Upper lobe of left lung (tissue), 6 donors: ENCODE measurements around the gene SRGAP3. TPM values are rescaled to one million over a fixed set of nuclear protein-coding genes. Genes with fewer than 3 reads are reported as not detected.

Experiments
- ATAC-seq, 2 donors: fragments of 200-7000 bp; cut with Tn5 transposase; one replicate each; pipeline ENCODE4 v1.9.1; 2022; ENCODE audit warnings: mild to moderate bottlenecking in 2 of 2, moderate library complexity in 2 of 2; ENCODE audit not compliant: low FRiP score in 2 of 2
- DNase-seq, 2 donors: peaks; one replicate each; pipeline ENCODE4 v3.0.0-alpha.2; 2019 to 2020
- H3K27ac ChIP-seq, 4 donors: fragments of 200-600 bp; sonication (generic); one replicate each; pipeline ENCODE4 v1.5.1; 2016 to 2019
- H3K27me3 ChIP-seq, 4 donors: fragments of 200-600 bp; sonication (generic); one replicate each; pipeline ENCODE4 v1.5.1; 2017 to 2019
- H3K36me3 ChIP-seq, 4 donors: fragments of 200-600 bp; sonication (generic); one replicate each; pipeline ENCODE4 v1.5.1; 2016 to 2019
- H3K4me1 ChIP-seq, 4 donors: fragments of 200-600 bp; sonication (generic); one replicate each; pipeline ENCODE4 v1.5.1; 2018 to 2019
- H3K4me3 ChIP-seq, 4 donors: fragments of 200-600 bp; sonication (generic); one replicate each; pipeline ENCODE4 v1.5.1; 2017 to 2019; ENCODE audit warnings: mild to moderate bottlenecking in 2 of 4, moderate library complexity in 1 of 4
- H3K9me3 ChIP-seq, 4 donors: fragments of 200-600 bp; sonication (generic); one replicate each; pipeline ENCODE4 v1.5.1; 2018 to 2019
- EP300 ChIP-seq, 4 donors: sonication (generic); formaldehyde crosslinking; IDR thresholded peaks; one replicate each; pipeline ENCODE4 v1.5.1; 2017; ENCODE audit warnings: antibody characterized with exemption in 4 of 4, control low read depth in 2 of 4
- POLR2A ChIP-seq, 4 donors: fragments of 450-650 bp; IDR thresholded peaks; one replicate each; pipeline ENCODE4 v1.5.1; 2016 to 2017; ENCODE audit warnings: antibody characterized with exemption in 4 of 4, mild to moderate bottlenecking in 2 of 4
- POLR2AphosphoS5 ChIP-seq, 2 donors: sonication (generic); formaldehyde crosslinking; IDR thresholded peaks; one replicate each; pipeline ENCODE4 v1.5.1; 2017; ENCODE audit warnings: antibody characterized with exemption in 2 of 2
- WGBS, 2 donors: methylation state at CpG; one replicate each; pipeline ENCODE4 v1.1.5; 2017 to 2018; 5-methylcytosine and 5-hydroxymethylcytosine counted together
- total RNA-seq, 6 donors: library from RNA; depleted of rRNA in 4 of 6; stranded (reverse); fragments of >200 nt in 4 of 6; gene quantifications; one replicate each; pipeline versions ENCODE4 v1.1.0 to v1.2.1, GENCODE V29; 2016 to 2021
- TF ChIP-seq, protein P1 (sequence below), 6 experiments: fragments of 450-650 bp in 4 of 6; fragments of 200-600 bp in 2 of 6; sonication (generic) in 2 of 6; IDR thresholded peaks; one replicate each; pipeline ENCODE4 v1.5.1; 2016 to 2019; ENCODE audit warnings: antibody characterized with exemption in 6 of 6
- donor health status: DM: no; HTN: no; CAD: no; lungs with moderate emphysema.
- donor health status: DM: no; HTN: yes; CAD: no; lungs with severe emphysema.

The SRGAP3 gene
- total RNA-seq, 6 donors from 2014 or later, result 4.6 to 29.6 (median 11.4) TPM

DNA sequence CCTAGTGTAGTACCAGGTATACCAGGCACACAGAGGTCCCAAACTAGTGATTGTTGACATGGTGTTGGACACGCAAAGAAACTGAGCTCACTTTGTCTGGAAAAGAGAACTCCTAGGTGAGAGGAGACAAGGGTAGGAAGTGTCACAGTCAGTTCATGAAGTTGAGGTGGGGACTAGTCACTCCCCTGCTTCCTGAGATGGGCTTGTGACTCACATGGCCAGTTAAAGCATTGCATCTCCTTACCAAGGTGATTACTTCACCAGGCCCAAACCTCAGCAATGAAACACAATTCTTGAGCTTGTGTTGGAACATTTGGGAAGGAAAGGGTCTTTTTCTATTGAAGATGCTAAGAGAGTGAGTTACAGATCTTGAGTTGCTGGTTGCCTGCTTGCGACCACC lies 236.9 kb downstream of the SRGAP3 start:
- 95% methylated on average over 2 of the region's 2 CpGs for WGBS, 2 donors
- H3K27me3 ChIP-seq, result no peaks in the 10 kb centered on the region
- H3K9me3 ChIP-seq, result no peaks in the 10 kb centered on the region
- no peak for ATAC-seq
- TF ChIP-seq, protein P1, sequence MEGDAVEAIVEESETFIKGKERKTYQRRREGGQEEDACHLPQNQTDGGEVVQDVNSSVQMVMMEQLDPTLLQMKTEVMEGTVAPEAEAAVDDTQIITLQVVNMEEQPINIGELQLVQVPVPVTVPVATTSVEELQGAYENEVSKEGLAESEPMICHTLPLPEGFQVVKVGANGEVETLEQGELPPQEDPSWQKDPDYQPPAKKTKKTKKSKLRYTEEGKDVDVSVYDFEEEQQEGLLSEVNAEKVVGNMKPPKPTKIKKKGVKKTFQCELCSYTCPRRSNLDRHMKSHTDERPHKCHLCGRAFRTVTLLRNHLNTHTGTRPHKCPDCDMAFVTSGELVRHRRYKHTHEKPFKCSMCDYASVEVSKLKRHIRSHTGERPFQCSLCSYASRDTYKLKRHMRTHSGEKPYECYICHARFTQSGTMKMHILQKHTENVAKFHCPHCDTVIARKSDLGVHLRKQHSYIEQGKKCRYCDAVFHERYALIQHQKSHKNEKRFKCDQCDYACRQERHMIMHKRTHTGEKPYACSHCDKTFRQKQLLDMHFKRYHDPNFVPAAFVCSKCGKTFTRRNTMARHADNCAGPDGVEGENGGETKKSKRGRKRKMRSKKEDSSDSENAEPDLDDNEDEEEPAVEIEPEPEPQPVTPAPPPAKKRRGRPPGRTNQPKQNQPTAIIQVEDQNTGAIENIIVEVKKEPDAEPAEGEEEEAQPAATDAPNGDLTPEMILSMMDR (IDR thresholded peaks at IDR 0.05), result no peak
- no peak for TF ChIP-seq POLR2A (IDR thresholded peaks at IDR 0.05)
- TF ChIP-seq EP300 (IDR thresholded peaks at IDR 0.05), result no peak
- TF ChIP-seq POLR2AphosphoS5 (IDR thresholded peaks at IDR 0.05), result no peak
- no peaks in the 10 kb centered on the region for H3K4me1 ChIP-seq
- DNase-seq, result no peak
- no peak overlapping the region for H3K27ac ChIP-seq
- H3K4me3 ChIP-seq, result no peak overlapping the region
- H3K36me3 ChIP-seq, result peaks cover 0 to 4% (median 0%) of the 10 kb centered on the region in 4 donors

DNA sequence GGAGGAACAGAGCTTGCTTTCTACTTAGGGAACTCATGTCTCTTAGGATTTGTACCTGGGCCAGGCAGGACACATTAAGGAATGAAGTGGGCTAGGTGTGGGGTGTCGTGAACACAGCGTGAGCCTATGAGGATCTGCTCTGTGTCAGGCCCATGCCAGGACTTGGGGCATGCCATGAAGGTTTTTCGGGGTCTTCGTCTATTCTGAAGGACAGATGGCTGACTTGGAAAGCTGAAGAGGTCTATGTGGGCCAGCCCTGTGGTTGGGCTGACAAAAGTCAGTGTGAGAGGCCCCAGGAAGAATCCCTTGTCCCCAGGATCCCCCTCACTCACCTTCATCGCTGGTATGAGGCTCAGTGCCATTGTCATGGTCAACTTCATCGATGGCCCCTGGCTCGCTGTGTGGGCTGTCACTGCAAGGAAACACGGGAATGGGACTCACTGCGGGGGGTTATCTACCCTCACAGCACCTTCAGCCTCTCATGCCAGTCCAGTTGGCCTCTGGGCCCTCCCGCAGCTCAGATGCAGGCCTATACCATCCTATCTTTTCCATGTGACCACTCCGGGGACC lies 239.4 kb downstream of the SRGAP3 start:
- no peak overlapping the region for H3K4me3 ChIP-seq
- ATAC-seq, result no peak
- 92 to 97% methylated on average over 9 to 11 of the region's 11 CpGs for WGBS, 2 donors

DNA sequence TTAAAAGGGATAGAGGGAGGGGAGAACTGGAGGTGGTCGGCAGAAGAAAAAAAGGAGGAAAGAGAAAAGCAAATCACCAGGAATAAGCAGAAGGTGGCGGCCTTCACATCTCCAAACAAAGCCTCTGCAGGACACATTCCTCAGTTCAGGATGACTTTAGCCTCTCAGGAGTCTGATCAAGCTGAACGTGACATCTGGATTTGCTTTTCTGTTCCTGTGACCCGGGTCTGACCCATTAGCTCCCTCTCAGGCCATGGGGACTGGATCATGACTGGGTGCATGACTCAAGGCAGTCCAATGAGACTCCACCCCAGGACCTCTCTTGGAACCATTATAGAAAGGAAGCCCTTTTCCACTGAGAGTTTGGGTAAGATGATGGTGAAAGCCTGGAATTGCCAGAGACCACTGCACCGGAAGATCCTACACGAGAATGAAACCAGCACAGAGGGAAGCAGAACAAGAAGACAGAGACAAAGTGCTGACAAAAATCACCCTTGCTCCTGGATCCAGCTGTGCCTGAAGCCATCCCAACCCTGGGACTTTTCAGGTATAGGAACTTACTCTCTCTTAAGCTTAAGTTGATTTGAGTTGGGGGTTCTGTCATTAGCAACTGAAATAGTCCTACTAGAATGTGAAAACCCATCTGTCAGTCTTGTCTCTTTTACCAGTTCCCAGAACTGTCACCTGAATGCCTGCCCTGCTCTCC lies 240.7 kb downstream of the SRGAP3 start:
- ATAC-seq, result no peak
- H3K4me1 ChIP-seq, result no peaks in the 10 kb centered on the region
- WGBS, 2 donors, result 66 to 69% methylated on average over 6 of the region's 6 CpGs
- no peak for DNase-seq
- no peak overlapping the region for H3K4me3 ChIP-seq
- H3K27me3 ChIP-seq, result no peaks in the 10 kb centered on the region
- H3K27ac ChIP-seq, result no peak overlapping the region
- H3K9me3 ChIP-seq, result no peaks in the 10 kb centered on the region
- TF ChIP-seq, protein P1 (IDR thresholded peaks at IDR 0.05), result no peak
- TF ChIP-seq EP300 (IDR thresholded peaks at IDR 0.05) (no peak), POLR2AphosphoS5 (IDR thresholded peaks at IDR 0.05) (no peak), POLR2A (IDR thresholded peaks at IDR 0.05) (no peak)
- peaks cover 0 to 4% (median 0%) of the 10 kb centered on the region in 4 donors for H3K36me3 ChIP-seq

More for the DNA sequence above, 239.4 kb downstream of the SRGAP3 start:
- H3K36me3 ChIP-seq, result peaks cover 0 to 4% (median 0%) of the 10 kb centered on the region in 4 donors
- H3K9me3 ChIP-seq, result no peaks in the 10 kb centered on the region
- no peak for DNase-seq
- H3K4me1 ChIP-seq, result no peaks in the 10 kb centered on the region
- TF ChIP-seq POLR2AphosphoS5 (IDR thresholded peaks at IDR 0.05), result no peak
- TF ChIP-seq EP300 (IDR thresholded peaks at IDR 0.05), result no peak
- TF ChIP-seq, protein P1 (IDR thresholded peaks at IDR 0.05), result no peak
- TF ChIP-seq POLR2A (IDR thresholded peaks at IDR 0.05), result no peak
- H3K27me3 ChIP-seq, result no peaks in the 10 kb centered on the region
- H3K27ac ChIP-seq, result no peak overlapping the region

DNA sequence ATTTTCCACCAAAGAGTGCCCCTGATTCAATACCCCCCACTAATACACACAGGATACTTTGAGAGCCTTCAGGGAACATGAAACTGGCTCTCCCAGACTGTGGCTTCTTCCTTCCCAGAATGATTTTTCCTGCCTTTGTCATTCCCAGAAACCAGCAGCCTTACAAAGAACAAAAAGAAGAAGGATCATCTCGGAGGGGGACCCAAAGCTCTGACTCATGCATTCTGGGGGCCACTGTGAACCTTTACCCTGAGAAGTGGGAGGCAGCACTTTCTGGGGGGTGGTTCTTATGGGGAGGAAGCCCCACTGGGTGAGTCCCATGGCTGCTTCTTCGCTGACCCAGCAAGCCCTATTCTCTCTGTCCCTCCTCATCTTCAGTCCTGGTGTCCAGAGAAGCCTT lies 241.5 kb downstream of the SRGAP3 start:
- no peaks in the 10 kb centered on the region for H3K4me1 ChIP-seq
- no peak for DNase-seq
- peaks cover 0 to 4% (median 0%) of the 10 kb centered on the region in 4 donors for H3K36me3 ChIP-seq
- no peak for TF ChIP-seq EP300 (IDR thresholded peaks at IDR 0.05)
- TF ChIP-seq POLR2AphosphoS5 (IDR thresholded peaks at IDR 0.05), result no peak
- TF ChIP-seq, protein P1 (IDR thresholded peaks at IDR 0.05), result no peak
- no peak for TF ChIP-seq POLR2A (IDR thresholded peaks at IDR 0.05)
- no peak overlapping the region for H3K4me3 ChIP-seq
- 72 to 82% methylated on average over 2 of the region's 2 CpGs for WGBS, 2 donors
- no peaks in the 10 kb centered on the region for H3K9me3 ChIP-seq
- no peak for ATAC-seq
- H3K27me3 ChIP-seq, result no peaks in the 10 kb centered on the region
- no peak overlapping the region for H3K27ac ChIP-seq
